GM21825 (cell line): ENCODE data around the gene PLEKHG1.

Experiments used
- ATAC-seq: cut with Tn5 transposase; IDR thresholded peaks from one replicate; pipeline ENCODE4 v1.9.1; 2021; ENCODE audit warnings: mild to moderate bottlenecking, moderate library complexity; ENCODE audit not compliant: unreplicated experiment

PLEKHG1 gene

GRCh38 chr6:150637266-150637665, 37.6 kb downstream of the PLEKHG1 start:
- no peak for ATAC-seq

- ATAC-seq: no peak
Observed at GRCh38 chr6:150638267-150638666, 38.6 kb downstream of the PLEKHG1 start.

- ATAC-seq: no peak
Observed at GRCh38 chr6:150638765-150639164, 39.1 kb downstream of the PLEKHG1 start.

- ATAC-seq: no peak
Observed at GRCh38 chr6:150639823-150640331, 40.2 kb downstream of the PLEKHG1 start.

- no peak for ATAC-seq
Observed at GRCh38 chr6:150640556-150641209, 41.0 kb downstream of the PLEKHG1 start.

GRCh38 chr6:150641398-150642139, 41.9 kb downstream of the PLEKHG1 start:
- ATAC-seq: no peak

- no peak for ATAC-seq
Observed at GRCh38 chr6:150646228-150646627, 46.5 kb downstream of the PLEKHG1 start.

- no peak for ATAC-seq
Observed at GRCh38 chr6:150647051-150647450, 47.4 kb downstream of the PLEKHG1 start.
